ENCODE measurements around the gene OR4D11. TPM values are rescaled to one million over a fixed set of nuclear protein-coding genes. Genes with fewer than 3 reads are reported as not detected.
"Not testable (repeated sequence)": the region's sequence is repeated elsewhere in the genome, so short reads cannot be mapped to it uniquely, and the experiment has no call there.

The OR4D11 gene
- total RNA-seq, 1 donor from 2014 or later, result not detected

DNA sequence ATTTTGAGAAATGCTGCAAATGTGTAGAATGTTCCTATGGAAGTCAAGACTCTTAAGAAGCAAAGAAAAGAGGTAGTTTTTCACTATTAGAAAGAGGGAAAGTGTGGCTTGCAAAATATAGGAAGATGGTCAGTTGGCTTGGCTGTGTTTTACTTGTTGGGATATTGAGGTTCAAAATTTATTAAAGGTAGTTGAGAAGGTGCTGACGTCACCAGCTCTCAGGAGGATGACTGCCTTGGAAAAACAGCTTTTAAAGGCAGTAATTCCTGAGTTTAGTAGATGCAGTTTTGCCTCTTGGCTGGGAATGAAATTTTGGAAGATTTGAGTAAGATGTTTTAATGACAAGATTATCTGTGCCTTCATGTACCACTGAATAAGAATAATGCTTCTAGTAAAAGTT is 8.3 kb downstream of the OR4D11 start:
- no peaks in the 10 kb centered on the region for H3K36me3 Mint-ChIP-seq

DNA sequence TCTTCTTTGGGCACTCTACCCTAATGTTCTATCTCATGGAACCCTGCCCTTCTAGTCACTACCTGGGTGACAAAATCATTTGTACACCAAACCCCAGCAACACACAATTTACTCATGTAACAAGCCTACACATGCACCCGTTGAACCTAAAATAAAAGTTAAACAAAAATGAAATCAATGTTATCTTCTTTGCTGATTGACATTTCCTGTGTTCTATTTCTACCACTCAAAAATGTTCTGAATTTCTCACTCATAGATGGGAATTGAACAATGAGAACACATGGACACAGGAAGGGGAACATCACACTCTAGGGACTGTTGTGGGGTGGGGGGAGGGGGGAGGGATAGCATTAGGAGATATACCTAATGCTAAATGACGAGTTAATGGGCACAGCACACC is 16.8 kb downstream of the OR4D11 start:
- H3K27me3 Mint-ChIP-seq, result peaks cover 11% of the 10 kb centered on the region
- not testable (repeated sequence) for H3K9me3 Mint-ChIP-seq; H3K4me1 Mint-ChIP-seq (ENCODE audit: unreplicated experiment); DNase-seq (ENCODE audit: extremely low spot score, unreplicated experiment); H3K36me3 Mint-ChIP-seq; H3K4me3 Mint-ChIP-seq; H3K27ac Mint-ChIP-seq

More for the DNA sequence above, 8.3 kb downstream of the OR4D11 start:
- Mint-ChIP-seq H3K4me1 (ENCODE audit: unreplicated experiment) (no peaks in the 10 kb centered on the region), H3K9me3 (no peaks in the 10 kb centered on the region), H3K27me3 (peaks cover 8% of the 10 kb centered on the region), H3K4me3 (no peak overlapping the region), H3K27ac (no peak overlapping the region)
- no peak for DNase-seq (ENCODE audit: extremely low spot score, unreplicated experiment)
- TF ChIP-seq, protein P1, sequence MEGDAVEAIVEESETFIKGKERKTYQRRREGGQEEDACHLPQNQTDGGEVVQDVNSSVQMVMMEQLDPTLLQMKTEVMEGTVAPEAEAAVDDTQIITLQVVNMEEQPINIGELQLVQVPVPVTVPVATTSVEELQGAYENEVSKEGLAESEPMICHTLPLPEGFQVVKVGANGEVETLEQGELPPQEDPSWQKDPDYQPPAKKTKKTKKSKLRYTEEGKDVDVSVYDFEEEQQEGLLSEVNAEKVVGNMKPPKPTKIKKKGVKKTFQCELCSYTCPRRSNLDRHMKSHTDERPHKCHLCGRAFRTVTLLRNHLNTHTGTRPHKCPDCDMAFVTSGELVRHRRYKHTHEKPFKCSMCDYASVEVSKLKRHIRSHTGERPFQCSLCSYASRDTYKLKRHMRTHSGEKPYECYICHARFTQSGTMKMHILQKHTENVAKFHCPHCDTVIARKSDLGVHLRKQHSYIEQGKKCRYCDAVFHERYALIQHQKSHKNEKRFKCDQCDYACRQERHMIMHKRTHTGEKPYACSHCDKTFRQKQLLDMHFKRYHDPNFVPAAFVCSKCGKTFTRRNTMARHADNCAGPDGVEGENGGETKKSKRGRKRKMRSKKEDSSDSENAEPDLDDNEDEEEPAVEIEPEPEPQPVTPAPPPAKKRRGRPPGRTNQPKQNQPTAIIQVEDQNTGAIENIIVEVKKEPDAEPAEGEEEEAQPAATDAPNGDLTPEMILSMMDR (conservative IDR thresholded peaks at IDR 0.05), result no peak

DNA sequence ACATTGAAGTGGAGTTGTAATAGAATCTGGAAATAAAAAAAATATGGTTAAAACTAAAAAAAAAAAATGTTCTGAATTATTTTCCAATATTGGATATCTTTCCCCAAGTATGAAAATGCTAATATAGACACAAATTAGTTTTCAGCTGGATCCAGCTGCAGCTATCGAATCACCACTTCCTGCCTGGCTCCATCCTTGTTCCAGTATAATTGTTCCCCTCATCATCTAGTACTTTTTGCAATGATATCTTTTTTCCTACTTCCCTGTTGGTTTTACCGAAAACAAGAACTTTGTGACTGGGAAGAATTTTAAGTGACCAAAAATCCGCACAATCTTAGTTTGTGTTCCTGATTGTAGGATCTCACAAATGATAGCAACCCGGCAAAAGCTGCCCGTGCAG is 17.4 kb downstream of the OR4D11 start:
- H3K4me1 Mint-ChIP-seq (ENCODE audit: unreplicated experiment), result no peaks in the 10 kb centered on the region
- no peak overlapping the region for H3K4me3 Mint-ChIP-seq
- no peak for DNase-seq (ENCODE audit: extremely low spot score, unreplicated experiment)
- no peaks in the 10 kb centered on the region for H3K36me3 Mint-ChIP-seq
- H3K27me3 Mint-ChIP-seq, result peaks cover 8% of the 10 kb centered on the region
- no peaks in the 10 kb centered on the region for H3K9me3 Mint-ChIP-seq
- TF ChIP-seq, protein P1 (conservative IDR thresholded peaks at IDR 0.05), result no peak
- H3K27ac Mint-ChIP-seq, result no peak overlapping the region

DNA sequence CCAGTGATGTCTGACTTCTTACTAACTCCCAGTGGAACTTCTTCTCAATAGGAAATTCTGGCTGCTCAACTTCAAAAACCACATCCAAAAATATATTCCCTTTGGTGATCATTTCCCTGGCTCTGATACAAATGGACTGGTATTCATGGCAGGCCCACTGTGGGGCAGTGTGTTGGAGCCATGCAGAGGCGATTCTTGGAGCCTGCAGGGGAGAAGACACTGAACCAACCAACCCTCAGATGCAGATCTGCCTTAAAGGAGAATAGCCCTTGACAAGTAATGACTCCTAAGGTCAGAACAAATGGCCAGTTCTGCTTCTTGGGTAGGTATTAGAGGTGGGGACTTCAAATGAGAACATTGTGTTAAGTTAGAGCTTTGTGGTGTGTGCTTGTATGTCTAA is 20.2 kb downstream of the OR4D11 start:
- Mint-ChIP-seq H3K4me3 (no peak overlapping the region), H3K27me3 (peaks cover 5% of the 10 kb centered on the region), H3K36me3 (no peaks in the 10 kb centered on the region), H3K9me3 (no peaks in the 10 kb centered on the region), H3K4me1 (ENCODE audit: unreplicated experiment) (peaks cover 3% of the 10 kb centered on the region), H3K27ac (no peak overlapping the region)
- TF ChIP-seq, protein P1 (conservative IDR thresholded peaks at IDR 0.05), result no peak
- DNase-seq (ENCODE audit: extremely low spot score, unreplicated experiment), result no peak

DNA sequence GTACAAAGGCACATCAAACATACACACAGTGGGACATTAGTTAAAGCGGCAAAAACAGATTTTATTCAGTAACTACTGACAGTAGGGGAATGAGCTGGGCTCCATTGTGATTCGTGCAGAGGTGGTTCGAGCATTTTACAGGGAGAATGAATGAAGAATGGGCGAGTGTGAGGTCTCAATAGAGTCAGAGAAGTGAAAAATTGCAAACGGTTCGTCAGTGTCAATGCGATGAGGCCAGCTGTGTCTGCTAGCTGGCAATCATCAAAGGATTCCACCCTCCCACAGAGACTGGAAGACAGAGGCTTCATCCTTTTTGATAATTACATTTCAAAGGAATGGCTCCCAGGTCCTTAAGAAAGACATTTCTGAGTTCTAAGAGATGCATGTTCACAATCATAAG is 25.3 kb downstream of the OR4D11 start:
- Mint-ChIP-seq H3K4me3 (peak overlapping the region; percentile 13), H3K27me3 (peaks cover 3% of the 10 kb centered on the region), H3K36me3 (no peaks in the 10 kb centered on the region), H3K27ac (no peak overlapping the region), H3K4me1 (ENCODE audit: unreplicated experiment) (peaks cover 16% of the 10 kb centered on the region), H3K9me3 (peaks cover 5% of the 10 kb centered on the region)
- DNase-seq (ENCODE audit: extremely low spot score, unreplicated experiment), result no peak
- TF ChIP-seq, protein P1 (conservative IDR thresholded peaks at IDR 0.05), result no peak

DNA sequence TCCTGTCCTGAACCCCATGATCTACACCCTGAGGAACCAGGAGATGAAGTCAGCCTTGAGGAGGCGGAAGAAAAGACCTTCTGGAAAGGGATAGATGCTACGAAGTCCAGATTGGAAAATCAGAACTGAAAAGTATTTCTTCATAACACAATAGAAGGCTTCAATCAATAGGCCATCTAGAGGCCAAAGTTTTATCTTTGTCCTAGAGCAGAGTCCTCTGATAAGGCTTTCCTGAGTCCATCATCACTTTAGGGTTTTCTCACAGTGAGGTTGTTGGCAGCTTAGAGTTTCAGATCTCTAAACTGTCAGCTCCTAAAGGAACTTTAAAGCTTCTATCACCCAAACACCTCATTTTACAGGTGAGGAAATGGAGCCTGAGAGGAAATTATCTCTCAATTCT is 29.2 kb downstream of the OR4D11 start:
- H3K4me1 Mint-ChIP-seq (ENCODE audit: unreplicated experiment), result peaks cover 23% of the 10 kb centered on the region
- DNase-seq (ENCODE audit: extremely low spot score, unreplicated experiment), result no peak
- no peaks in the 10 kb centered on the region for H3K27me3 Mint-ChIP-seq
- H3K36me3 Mint-ChIP-seq, result no peaks in the 10 kb centered on the region
- H3K4me3 Mint-ChIP-seq, result no peak overlapping the region
- H3K27ac Mint-ChIP-seq, result no peak overlapping the region
- H3K9me3 Mint-ChIP-seq, result peaks cover 5% of the 10 kb centered on the region
- TF ChIP-seq, protein P1 (conservative IDR thresholded peaks at IDR 0.05), result no peak

Measured in type B pancreatic cell (in vitro differentiated cells).